ENCODE results near the gene SRR. TPM values are rescaled to one million over a fixed set of nuclear protein-coding genes. Genes with fewer than 3 reads are reported as not detected.

SRR gene
- total RNA-seq, 2 donors from 2014 or later = 10.5 to 20.8 TPM

GRCh38 chr17:2323629-2324314 is 20.0 kb downstream of the SRR start:
- Histone ChIP-seq H3K9me3 (no peaks in the 10 kb centered on the region), H3K27me3 (replicated peaks; ENCODE audit: insufficient read depth) (no peaks in the 10 kb centered on the region), H3K27ac (no peak overlapping the region), H3K4me1 (ENCODE audit: control insufficient read depth in 1 of 2, low read depth in 2 of 2) (no peaks in the 10 kb centered on the region), H3K4me3 (no peak overlapping the region), H3K36me3 (peaks cover 39% of the 10 kb centered on the region)
- ATAC-seq (ENCODE audit: insufficient number of reproducible peaks, low FRiP score, low read depth) (no peak), DNase-seq (ENCODE audit: low spot score) (no peak)
- TF ChIP-seq CTCF (IDR thresholded peaks at IDR 0.05) = no peak

GRCh38 chr17:2331303-2331702 is 27.6 kb downstream of the SRR start:
- Histone ChIP-seq H3K4me3 (no peak overlapping the region), H3K4me1 (ENCODE audit: control insufficient read depth in 1 of 2, low read depth in 2 of 2) (peaks cover 5 to 13% of the 10 kb centered on the region in 2 donors), H3K27me3 (replicated peaks; ENCODE audit: insufficient read depth) (no peaks in the 10 kb centered on the region), H3K9me3 (no peaks in the 10 kb centered on the region), H3K36me3 (peaks cover 56% of the 10 kb centered on the region), H3K27ac (no peak overlapping the region)
- DNase-seq (ENCODE audit: low spot score) = no peak
- TF ChIP-seq CTCF (IDR thresholded peaks at IDR 0.05) = no peak
- no peak for ATAC-seq (ENCODE audit: insufficient number of reproducible peaks, low FRiP score, low read depth)

- ATAC-seq (ENCODE audit: insufficient number of reproducible peaks, low FRiP score, low read depth) (no peak), DNase-seq (ENCODE audit: low spot score) (no peak)
- TF ChIP-seq CTCF (IDR thresholded peaks at IDR 0.05) = no peak
- Histone ChIP-seq H3K27ac (peak overlapping the region; percentile 70 to 74), H3K36me3 (peaks cover 36% of the 10 kb centered on the region), H3K27me3 (replicated peaks; ENCODE audit: insufficient read depth) (no peaks in the 10 kb centered on the region), H3K9me3 (no peaks in the 10 kb centered on the region), H3K4me1 (ENCODE audit: control insufficient read depth in 1 of 2, low read depth in 2 of 2) (peaks cover 5 to 25% of the 10 kb centered on the region in 2 donors), H3K4me3 (peak overlapping the region; percentile 95)
Observed at GRCh38 chr17:2335726-2336214, 32.0 kb downstream of the SRR start.

- ATAC-seq (ENCODE audit: insufficient number of reproducible peaks, low FRiP score, low read depth) (peak; percentile 56), DNase-seq (ENCODE audit: low spot score) (peak; percentile 46)
- no peaks in the 10 kb centered on the region for H3K9me3 ChIP-seq
- H3K27ac ChIP-seq = peak within 1 kb of the TSS; percentile 70 to 74
- H3K27me3 ChIP-seq (replicated peaks; ENCODE audit: insufficient read depth) = no peaks in the 10 kb centered on the region
- H3K36me3 ChIP-seq = peaks cover 31% of the 10 kb centered on the region
- peak; percentile 22 for TF ChIP-seq CTCF (IDR thresholded peaks at IDR 0.05)
- peaks cover 5 to 25% of the 10 kb centered on the region in 2 donors for H3K4me1 ChIP-seq (ENCODE audit: control insufficient read depth in 1 of 2, low read depth in 2 of 2)
- peak within 1 kb of the TSS; percentile 95 for H3K4me3 ChIP-seq
Observed at GRCh38 chr17:2336215-2336851, 32.6 kb downstream of the SRR start, which contains the start of gene TSR1. TSS of gene TSR1 (minus strand) at chr17:2336457. CDS start at chr17:2336427, 30 bp downstream.

GRCh38 chr17:2336852-2337543 is 33.2 kb downstream of the SRR start, which contains the start of gene SGSM2:
TSS of gene SGSM2 (plus strand) at chr17:2337501. CDS start at chr17:2337689, 188 bp downstream.
- Histone ChIP-seq H3K4me3 (peak within 1 kb of the TSS; percentile 95), H3K27me3 (replicated peaks; ENCODE audit: insufficient read depth) (no peaks in the 10 kb centered on the region), H3K27ac (peak within 1 kb of the TSS; percentile 70 to 74), H3K9me3 (no peaks in the 10 kb centered on the region), H3K4me1 (ENCODE audit: control insufficient read depth in 1 of 2, low read depth in 2 of 2) (peaks cover 5 to 25% of the 10 kb centered on the region in 2 donors), H3K36me3 (peaks cover 24% of the 10 kb centered on the region)
- TF ChIP-seq CTCF (IDR thresholded peaks at IDR 0.05) = no peak
- DNase-seq (ENCODE audit: low spot score) = no peak
- ATAC-seq (ENCODE audit: insufficient number of reproducible peaks, low FRiP score, low read depth) = peak; percentile 33
